ENCODE measurements around the gene ARHGAP35. TPM values are rescaled to one million over a fixed set of nuclear protein-coding genes. Genes with fewer than 3 reads are reported as not detected.

Gene ARHGAP35
- total RNA-seq (ENCODE audit: unreplicated experiment): 71.1 TPM
- long read RNA-seq, partial matches to known transcripts: 0 of 3 reads
- long read RNA-seq, other reads (novel, unspliced or antisense): 3 of 3 reads

GRCh38 chr19:46860846-46861690, at the start of gene ARHGAP35:
TSS of gene ARHGAP35 (plus strand) at chr19:46860997. CDS start at chr19:46918676, 57,679 bp downstream.
- Mint-ChIP-seq H3K4me3 (ENCODE audit: unreplicated experiment) (peak within 1 kb of the TSS; percentile 90), H3K36me3 (ENCODE audit: low read depth, unreplicated experiment) (peaks cover 5% of the 10 kb centered on the region), H3K4me1 (ENCODE audit: unreplicated experiment) (peaks cover 13% of the 10 kb centered on the region), H3K9me3 (ENCODE audit: unreplicated experiment) (no peaks in the 10 kb centered on the region), H3K27me3 (ENCODE audit: unreplicated experiment) (peaks cover 7% of the 10 kb centered on the region), H3K27ac (ENCODE audit: unreplicated experiment) (peak within 1 kb of the TSS; percentile 86)
- no peak for TF ChIP-seq CTCF (IDR thresholded peaks at IDR 0.05; ENCODE audit: unreplicated experiment)
- DNase-seq (ENCODE audit: low spot score): no peak

GRCh38 chr19:46812977-46813838, 47.6 kb upstream of the ARHGAP35 start:
- Mint-ChIP-seq H3K27ac (ENCODE audit: unreplicated experiment) (no peak overlapping the region), H3K9me3 (ENCODE audit: unreplicated experiment) (no peaks in the 10 kb centered on the region), H3K36me3 (ENCODE audit: low read depth, unreplicated experiment) (no peaks in the 10 kb centered on the region), H3K27me3 (ENCODE audit: unreplicated experiment) (peaks cover 2% of the 10 kb centered on the region), H3K4me3 (ENCODE audit: unreplicated experiment) (no peak overlapping the region), H3K4me1 (ENCODE audit: unreplicated experiment) (no peaks in the 10 kb centered on the region)
- no peak for TF ChIP-seq CTCF (IDR thresholded peaks at IDR 0.05; ENCODE audit: unreplicated experiment)
- DNase-seq (ENCODE audit: low spot score): no peak

- Mint-ChIP-seq H3K36me3 (ENCODE audit: low read depth, unreplicated experiment) (no peaks in the 10 kb centered on the region), H3K9me3 (ENCODE audit: unreplicated experiment) (no peaks in the 10 kb centered on the region)
These were observed 46.9 kb upstream of the ARHGAP35 start for GRCh38 chr19:46813839-46814358.

GRCh38 chr19:46815833-46816627, 44.8 kb upstream of the ARHGAP35 start:
- H3K36me3 Mint-ChIP-seq (ENCODE audit: low read depth, unreplicated experiment): peaks cover 5% of the 10 kb centered on the region
- no peak overlapping the region for H3K27ac Mint-ChIP-seq (ENCODE audit: unreplicated experiment)
- H3K4me3 Mint-ChIP-seq (ENCODE audit: unreplicated experiment): no peak overlapping the region
- TF ChIP-seq CTCF (IDR thresholded peaks at IDR 0.05; ENCODE audit: unreplicated experiment): no peak
- no peaks in the 10 kb centered on the region for H3K9me3 Mint-ChIP-seq (ENCODE audit: unreplicated experiment)
- H3K4me1 Mint-ChIP-seq (ENCODE audit: unreplicated experiment): no peaks in the 10 kb centered on the region
- peaks cover 5% of the 10 kb centered on the region for H3K27me3 Mint-ChIP-seq (ENCODE audit: unreplicated experiment)
- no peak for DNase-seq (ENCODE audit: low spot score)

More at GRCh38 chr19:46813839-46814358, 46.9 kb upstream of the ARHGAP35 start:
- TF ChIP-seq CTCF (IDR thresholded peaks at IDR 0.05; ENCODE audit: unreplicated experiment): no peak
- Mint-ChIP-seq H3K27me3 (ENCODE audit: unreplicated experiment) (peaks cover 2% of the 10 kb centered on the region), H3K4me3 (ENCODE audit: unreplicated experiment) (no peak overlapping the region), H3K4me1 (ENCODE audit: unreplicated experiment) (no peaks in the 10 kb centered on the region), H3K27ac (ENCODE audit: unreplicated experiment) (no peak overlapping the region)
- DNase-seq (ENCODE audit: low spot score): no peak

All from endothelial cell (in vitro differentiated cells).